Transverse colon (tissue), 4 donors: Measurements from ENCODE around the gene LAD1.

Source experiments
- EP300 ChIP-seq: sonication (generic); formaldehyde crosslinking; IDR thresholded peaks from one replicate; pipeline ENCODE4 v1.6.1; 2017; ENCODE audit warnings: antibody characterized with exemption, low read depth
- POLR2A ChIP-seq: fragments of 450-650 bp; IDR thresholded peaks from one replicate; pipeline ENCODE4 v1.6.1; 2016; ENCODE audit warnings: antibody characterized with exemption, mild to moderate bottlenecking, moderate library complexity
- POLR2AphosphoS5 ChIP-seq, 3 donors: sonication (generic); formaldehyde crosslinking; IDR thresholded peaks; one replicate each; pipeline ENCODE4 v1.6.1; 2016; ENCODE audit warnings: antibody characterized with exemption in 3 of 3
- TF ChIP-seq, protein P1 (sequence below), 5 experiments: fragments of 200-600 bp in 3 of 5; fragments of 450-650 bp in 2 of 5; sonication (generic) in 3 of 5; IDR thresholded peaks; 1 replicate in 2 of 5; 2 replicates in 3 of 5; pipeline ENCODE4 v1.5.1; 2016 to 2017; ENCODE audit warnings: antibody characterized with exemption in 5 of 5, inconsistent platforms in 3 of 5, mild to moderate bottlenecking in 2 of 5, moderate library complexity in 1 of 5

DNA sequence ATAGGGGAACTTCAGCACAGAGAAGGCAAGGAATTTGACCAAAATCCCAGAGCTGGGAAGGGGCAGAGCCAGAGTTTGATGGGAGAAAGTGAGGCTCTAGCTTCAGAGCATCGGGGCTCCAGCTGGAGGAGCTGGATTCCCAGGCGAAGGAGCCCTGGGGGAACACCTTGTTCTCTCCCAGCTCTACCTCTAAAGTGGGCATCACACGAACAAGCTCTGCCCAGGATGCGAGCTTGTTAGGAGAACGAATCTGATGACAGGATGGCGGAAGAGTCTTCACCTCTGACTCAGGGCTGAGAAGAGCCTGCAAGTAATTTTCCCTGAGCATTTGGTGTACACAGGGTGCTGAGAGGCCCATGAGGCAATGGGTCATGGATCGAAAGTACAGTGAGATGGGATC, 43.7 kb downstream of the LAD1 start:
- TF ChIP-seq, protein P1, sequence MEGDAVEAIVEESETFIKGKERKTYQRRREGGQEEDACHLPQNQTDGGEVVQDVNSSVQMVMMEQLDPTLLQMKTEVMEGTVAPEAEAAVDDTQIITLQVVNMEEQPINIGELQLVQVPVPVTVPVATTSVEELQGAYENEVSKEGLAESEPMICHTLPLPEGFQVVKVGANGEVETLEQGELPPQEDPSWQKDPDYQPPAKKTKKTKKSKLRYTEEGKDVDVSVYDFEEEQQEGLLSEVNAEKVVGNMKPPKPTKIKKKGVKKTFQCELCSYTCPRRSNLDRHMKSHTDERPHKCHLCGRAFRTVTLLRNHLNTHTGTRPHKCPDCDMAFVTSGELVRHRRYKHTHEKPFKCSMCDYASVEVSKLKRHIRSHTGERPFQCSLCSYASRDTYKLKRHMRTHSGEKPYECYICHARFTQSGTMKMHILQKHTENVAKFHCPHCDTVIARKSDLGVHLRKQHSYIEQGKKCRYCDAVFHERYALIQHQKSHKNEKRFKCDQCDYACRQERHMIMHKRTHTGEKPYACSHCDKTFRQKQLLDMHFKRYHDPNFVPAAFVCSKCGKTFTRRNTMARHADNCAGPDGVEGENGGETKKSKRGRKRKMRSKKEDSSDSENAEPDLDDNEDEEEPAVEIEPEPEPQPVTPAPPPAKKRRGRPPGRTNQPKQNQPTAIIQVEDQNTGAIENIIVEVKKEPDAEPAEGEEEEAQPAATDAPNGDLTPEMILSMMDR (IDR thresholded peaks at IDR 0.05), result no peak
- TF ChIP-seq POLR2A (no peak), POLR2AphosphoS5 (IDR thresholded peaks at IDR 0.05) (no peak), EP300 (no peak)
